Dedifferentiated amniotic fluid mesenchymal stem cell (primary cell): ENCODE measurements around the gene ANK2.
"Not testable (repeated sequence)": the region's sequence is repeated elsewhere in the genome, so short reads cannot be mapped to it uniquely, and the experiment has no call there.

Source experiments
- DNase-seq: peaks from one replicate; pipeline ENCODE4 v3.0.0-alpha.2; 2016; ENCODE audit errors: extremely low spot score

ANK2 gene

DNA sequence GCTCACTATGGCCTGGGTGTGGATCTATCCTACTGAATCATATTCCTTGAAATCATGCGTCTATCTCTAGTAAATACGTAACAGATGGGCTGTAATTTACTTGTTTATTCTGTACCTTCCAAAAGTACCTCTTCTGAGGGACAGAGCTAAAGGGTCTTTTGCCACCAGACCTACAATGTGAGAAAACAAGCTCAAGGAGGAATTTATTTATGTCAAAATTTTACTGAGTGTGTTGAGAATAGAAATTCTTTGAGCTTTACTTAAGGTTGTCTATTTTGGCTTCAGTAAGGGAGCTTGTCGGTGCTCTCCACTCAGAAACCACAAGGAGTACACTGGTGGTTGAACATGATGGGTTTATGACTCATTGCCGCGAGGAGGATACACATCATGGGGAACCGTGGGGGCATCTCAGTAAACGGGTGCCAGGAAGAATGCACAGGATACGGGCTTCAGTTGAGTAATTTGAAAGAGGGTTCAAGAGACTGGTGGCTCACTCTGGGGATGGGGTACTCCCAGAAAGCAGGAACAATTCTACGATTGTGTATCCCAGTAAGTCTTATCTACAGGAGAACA lies 3.0 kb downstream of the ANK2 start:
- DNase-seq, result no peak

- DNase-seq, result no peak
Measured at GRCh38 chr4:113053883-113054282, 4.4 kb downstream of the ANK2 start.

- no peak for DNase-seq
Measured at GRCh38 chr4:113056318-113056717, 6.9 kb downstream of the ANK2 start.

DNA sequence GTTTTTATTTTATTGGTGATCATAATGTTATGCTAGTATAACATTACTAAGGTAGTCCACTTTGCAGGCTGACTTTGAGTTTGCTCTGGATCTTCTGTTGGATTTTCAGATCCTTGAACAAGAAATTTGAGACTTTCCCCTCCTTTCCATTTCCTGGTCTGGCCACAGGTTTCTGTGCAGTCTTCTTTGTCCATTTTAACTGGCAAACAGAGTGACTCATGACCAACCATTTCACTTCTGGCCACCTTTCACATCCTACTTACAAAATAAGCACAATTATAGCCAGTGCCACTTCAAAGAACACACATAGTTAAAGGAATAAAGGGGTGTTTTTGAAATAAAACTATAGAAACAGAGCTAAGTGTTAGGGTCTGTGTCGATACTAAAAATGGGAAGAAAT lies 8.4 kb downstream of the ANK2 start:
- DNase-seq, result no peak

DNA sequence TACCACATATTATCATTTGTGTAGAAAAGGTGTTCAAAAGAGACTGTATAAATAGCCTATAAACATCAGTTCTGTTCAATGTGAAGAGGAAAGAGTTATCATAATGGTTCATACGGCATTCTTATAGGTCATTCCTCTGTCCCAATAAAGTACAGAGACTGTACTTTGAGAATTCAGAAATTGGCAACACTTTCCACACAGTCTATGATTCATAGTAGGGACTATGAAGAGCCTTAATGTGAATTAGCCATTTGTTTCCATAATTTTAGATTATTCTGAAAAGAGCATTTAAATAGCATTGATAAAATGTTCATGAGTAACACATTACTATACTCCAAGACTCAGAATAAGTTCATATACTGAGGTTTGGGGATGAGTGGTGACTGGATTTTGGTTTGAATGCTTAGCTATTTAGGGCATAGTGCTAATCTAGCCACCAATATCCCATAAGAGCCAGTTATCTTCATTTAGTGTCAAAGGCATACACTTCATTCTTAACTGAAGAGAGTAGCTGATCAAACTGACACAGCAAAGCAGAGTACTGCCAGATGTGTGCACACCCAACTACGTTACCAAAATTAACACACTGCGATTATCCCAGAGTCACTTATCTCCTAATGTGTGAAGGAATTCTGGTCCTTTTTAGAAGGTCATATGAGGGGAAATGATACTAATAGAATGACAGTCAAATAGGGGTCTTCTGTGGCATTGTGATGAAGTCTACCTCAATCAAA lies 10.2 kb downstream of the ANK2 start:
- no peak for DNase-seq

GRCh38 chr4:113060853-113061252 lies 11.4 kb downstream of the ANK2 start:
- no peak for DNase-seq

DNA sequence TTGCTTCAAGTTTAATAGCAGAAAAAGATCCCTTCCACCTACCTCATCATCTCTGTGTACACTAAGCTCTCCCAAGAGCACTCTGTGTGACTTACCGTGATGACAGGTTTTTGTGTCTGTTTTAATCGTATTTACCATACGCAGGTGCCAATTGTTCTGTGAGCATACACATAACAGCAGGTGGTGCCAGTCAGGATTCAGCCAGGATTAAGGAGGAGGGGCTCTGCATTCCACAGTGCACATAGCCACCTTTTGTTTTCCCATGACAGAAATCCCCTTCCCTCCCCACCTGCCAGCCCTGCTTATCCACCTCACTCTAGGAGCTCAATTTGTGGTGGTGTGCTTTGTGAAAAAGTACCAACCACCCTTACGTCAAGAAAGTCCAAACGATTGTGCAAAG lies 14.8 kb downstream of the ANK2 start:
- DNase-seq, result no peak

DNA sequence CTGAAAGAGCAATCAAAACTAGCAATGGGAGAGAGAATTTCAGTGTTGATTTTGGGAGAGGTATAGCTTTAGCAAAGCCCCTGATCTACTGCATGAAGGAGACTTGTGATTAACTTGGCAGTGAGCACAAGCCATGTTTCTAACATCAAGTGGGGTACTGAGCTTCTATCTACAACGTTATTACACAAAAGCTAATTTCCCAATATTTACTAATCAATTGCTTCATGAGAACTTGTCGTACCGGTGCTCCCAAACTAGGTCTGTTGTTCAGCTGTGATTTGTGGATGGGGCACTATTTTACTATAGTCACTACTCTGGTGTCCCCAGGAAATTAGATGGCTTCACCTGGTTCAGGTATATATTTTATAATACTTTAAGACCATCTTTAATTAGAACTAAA lies 16.2 kb downstream of the ANK2 start:
- DNase-seq, result no peak

- DNase-seq, result not testable (repeated sequence)
Measured at GRCh38 chr4:113068771-113069170, 19.3 kb downstream of the ANK2 start.

- no peak for DNase-seq
Measured at GRCh38 chr4:113069212-113069892, 19.9 kb downstream of the ANK2 start.

DNA sequence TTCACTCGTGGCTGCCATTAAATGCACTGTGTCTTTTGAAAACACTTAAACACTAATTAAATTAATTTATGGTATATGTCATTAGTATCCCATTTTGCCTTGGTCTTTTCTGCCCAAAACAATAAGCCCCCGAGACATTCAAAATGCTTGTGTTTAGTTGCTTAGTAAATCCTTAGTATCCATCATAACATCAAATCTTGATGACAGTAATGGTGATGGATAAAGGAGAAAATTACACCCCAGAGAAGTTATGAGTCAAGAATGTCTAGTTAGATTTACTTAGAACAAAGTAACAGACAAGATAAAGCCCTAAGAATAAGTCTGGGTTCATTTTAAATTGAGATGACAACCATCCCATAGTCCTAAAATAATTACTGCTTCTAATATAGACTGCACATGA lies 21.3 kb downstream of the ANK2 start:
- DNase-seq, result no peak

DNA sequence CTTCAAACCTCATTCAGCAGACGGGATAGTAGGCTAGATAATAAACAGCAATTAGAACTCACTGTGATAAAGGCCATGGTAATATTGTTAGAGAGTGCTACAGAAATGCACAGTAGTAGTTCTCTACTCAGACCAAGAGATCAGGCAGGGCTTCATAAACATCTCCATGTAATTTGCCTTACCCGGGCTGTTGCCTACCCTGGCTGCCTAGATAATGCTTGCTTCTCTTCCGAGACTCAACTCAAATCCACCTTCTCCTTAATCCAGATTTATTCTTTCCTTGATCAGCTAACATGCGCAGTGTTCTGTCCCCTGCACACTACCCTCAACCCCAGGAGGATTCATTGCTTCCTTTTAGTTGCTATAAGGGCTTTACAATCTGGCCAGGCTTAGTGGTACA lies 21.8 kb downstream of the ANK2 start:
- DNase-seq, result no peak

DNA sequence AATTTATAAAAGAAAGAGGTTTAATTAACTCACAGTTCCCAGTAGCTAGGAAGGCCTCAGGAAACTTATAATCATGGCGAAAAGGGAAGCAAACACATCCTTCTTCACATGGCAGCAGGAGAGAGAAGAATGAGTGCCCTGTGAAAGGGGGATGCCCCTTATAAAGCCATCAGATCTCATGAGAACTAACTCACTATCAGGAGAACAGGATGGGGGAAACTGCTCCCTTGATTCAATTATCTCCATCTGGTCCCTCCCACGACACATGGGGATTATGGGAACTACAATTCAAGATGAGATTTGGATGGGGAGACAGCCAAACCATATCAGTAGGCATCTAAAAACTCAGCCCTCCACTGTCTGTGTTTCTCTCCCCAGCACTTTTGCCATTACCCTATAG lies 22.4 kb downstream of the ANK2 start:
- DNase-seq, result no peak

DNA sequence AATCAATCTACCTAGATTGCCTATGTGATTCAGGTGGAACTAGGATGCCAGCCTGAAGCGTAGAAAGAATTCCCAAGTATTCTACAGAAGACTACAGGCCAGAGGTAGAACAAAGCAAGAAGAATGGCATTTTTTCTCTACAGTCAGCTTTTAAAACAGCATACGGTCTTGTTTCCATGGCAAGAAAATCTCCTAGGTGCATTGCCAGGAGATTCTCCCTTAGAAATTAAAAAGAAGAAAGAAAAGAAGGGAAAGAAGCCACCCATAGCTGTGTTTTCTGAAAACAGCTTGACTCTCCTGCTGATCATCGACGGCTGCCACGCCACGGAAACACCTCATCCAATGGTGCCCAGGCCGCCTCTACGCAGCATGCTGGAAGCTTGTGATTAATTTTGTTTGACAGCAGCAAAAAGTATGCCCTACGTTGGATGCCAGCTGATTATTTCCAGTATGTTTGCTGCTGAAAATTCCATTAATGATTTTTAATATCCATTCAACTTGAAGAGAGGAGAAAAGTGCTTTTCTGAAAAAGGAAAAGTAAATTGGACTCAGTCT lies 24.1 kb downstream of the ANK2 start:
- no peak for DNase-seq

GRCh38 chr4:113077575-113077974 lies 28.1 kb downstream of the ANK2 start:
- no peak for DNase-seq

DNA sequence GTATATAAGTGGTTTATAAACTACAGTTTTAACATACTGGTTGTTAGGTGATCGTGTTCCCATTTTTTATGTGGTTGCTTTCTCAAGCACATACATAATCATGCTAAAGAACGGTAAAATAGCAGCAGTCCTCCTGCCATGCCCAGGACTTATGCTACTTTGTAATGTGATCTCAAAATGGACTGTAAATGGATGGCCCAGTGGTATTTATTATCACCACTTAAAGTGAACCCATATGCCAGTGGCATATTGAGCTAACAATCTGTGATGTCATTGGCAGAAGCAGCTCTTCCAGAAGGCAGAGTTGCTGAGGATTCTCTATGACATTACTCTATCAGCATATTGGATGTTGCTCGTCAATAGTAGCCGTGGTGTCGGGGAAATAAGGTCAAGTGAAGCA lies 28.6 kb downstream of the ANK2 start:
- no peak for DNase-seq

- DNase-seq, result no peak
Measured at GRCh38 chr4:113080050-113080449, 30.6 kb downstream of the ANK2 start.

GRCh38 chr4:113080624-113081023 lies 31.2 kb downstream of the ANK2 start:
- DNase-seq, result no peak

DNA sequence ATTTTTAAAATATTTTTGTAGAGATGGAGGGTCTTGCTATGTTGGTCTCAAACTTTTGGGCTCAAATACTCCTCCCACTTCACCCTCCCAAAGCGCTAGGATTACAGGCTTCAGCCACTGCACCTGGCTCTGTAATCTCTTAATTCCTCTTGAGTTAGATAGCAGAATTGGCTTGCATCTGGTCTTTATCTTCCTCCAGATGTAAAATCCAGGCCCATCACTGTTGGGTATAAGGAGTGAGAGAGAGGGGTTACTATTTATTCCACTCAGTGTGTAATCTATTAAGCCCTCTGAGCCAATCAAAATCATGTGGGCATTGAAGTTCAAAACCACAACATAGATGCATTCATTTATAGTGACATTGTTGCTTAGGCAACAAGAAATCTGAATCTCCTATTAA lies 33.9 kb downstream of the ANK2 start:
- DNase-seq, result no peak

GRCh38 chr4:113086172-113086695 lies 36.8 kb downstream of the ANK2 start:
- DNase-seq, result peak; percentile 27

- no peak for DNase-seq
Measured at GRCh38 chr4:113088050-113088449, 38.6 kb downstream of the ANK2 start.

DNA sequence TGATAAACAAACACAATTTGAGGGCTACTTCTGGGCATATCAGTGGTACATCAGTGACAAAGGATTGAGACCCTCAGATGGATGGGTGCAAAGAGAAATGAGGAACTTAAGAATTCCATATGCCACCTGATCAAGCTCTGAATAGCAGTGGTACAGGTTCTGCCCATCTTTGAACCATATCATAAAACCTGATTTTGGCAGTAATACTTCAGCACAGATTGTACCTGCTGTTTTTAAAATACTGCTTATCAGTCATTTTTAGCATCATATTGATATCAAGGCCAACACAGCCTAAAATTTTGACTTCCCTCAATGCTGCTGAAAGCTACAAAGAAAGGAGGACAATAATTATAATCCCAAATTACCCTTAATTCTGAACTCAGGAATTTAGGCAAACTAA lies 41.5 kb downstream of the ANK2 start:
- DNase-seq, result no peak

DNA sequence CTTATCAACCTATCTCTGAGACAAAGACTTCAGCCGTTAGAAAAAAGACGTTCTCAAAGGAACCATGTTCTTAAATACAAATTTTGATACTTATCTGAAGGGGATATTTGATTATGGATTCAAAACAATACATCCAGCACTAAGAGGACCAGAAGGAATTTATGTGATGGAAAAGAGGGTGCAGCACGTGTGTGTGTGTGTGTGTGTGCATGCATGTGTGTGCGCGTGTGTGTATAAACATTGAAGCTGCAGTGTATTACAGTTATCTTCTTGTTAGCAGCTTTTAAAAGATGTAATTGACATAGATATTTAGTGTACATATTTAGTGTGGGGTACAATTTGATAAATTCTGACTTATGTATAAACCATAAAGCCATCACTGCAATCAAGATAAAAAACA lies 44.9 kb downstream of the ANK2 start:
- DNase-seq, result no peak
